Measurements from ENCODE around the gene THSD8. TPM values are rescaled to one million over a fixed set of nuclear protein-coding genes. Genes with fewer than 3 reads are reported as not detected.
"Not testable (repeated sequence)": the region's sequence is repeated elsewhere in the genome, so short reads cannot be mapped to it uniquely, and the experiment has no call there.

THSD8 gene
- total and polyA plus RNA-seq, 5 experiments from 2014 or later = 0.96 to 3.1 (median 1.0) TPM; not detected in 1

DNA sequence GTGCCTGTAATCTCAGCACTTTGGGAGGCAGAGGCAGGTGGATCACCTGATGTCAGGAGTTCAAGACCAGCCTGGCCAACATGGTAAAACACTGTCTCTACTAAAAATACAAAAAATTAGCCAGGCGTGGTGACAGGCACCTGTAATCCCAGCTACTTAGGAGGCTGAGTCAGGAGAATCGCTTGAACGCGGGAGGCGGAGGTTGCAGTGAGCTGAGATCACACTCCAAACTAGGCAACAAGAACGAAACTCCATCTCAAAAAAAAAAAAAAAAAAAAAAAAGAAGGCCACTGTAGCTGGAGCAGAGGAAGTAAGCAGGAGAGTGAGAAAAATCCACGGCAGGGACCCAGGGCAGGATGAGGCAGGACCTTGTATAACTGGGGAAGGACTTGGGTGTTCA lies 44.7 kb downstream of the THSD8 start:
- H3K36me3 Mint-ChIP-seq, H3K27ac Mint-ChIP-seq, ATAC-seq, H3K9me3 Mint-ChIP-seq, DNase-seq: not testable (repeated sequence)
- H3K27me3 Mint-ChIP-seq = peaks cover 21 to 52% (median 34%) of the 10 kb centered on the region in 5 donors
- H3K4me1 Mint-ChIP-seq = peaks cover 7 to 11% (median 9%) of the 10 kb centered on the region in 4 donors
- peak overlapping the region in 1 of 10 donors; percentile 6 for H3K4me3 Mint-ChIP-seq
- POLR2A ChIA-PET = interaction anchor here (0.6 to 2.1 kb wide), 6 partner anchors 46 to 1843 kb away, joined by 3 to 8 read pairs (median 4); no protein-coding TSS in a partner anchor

DNA sequence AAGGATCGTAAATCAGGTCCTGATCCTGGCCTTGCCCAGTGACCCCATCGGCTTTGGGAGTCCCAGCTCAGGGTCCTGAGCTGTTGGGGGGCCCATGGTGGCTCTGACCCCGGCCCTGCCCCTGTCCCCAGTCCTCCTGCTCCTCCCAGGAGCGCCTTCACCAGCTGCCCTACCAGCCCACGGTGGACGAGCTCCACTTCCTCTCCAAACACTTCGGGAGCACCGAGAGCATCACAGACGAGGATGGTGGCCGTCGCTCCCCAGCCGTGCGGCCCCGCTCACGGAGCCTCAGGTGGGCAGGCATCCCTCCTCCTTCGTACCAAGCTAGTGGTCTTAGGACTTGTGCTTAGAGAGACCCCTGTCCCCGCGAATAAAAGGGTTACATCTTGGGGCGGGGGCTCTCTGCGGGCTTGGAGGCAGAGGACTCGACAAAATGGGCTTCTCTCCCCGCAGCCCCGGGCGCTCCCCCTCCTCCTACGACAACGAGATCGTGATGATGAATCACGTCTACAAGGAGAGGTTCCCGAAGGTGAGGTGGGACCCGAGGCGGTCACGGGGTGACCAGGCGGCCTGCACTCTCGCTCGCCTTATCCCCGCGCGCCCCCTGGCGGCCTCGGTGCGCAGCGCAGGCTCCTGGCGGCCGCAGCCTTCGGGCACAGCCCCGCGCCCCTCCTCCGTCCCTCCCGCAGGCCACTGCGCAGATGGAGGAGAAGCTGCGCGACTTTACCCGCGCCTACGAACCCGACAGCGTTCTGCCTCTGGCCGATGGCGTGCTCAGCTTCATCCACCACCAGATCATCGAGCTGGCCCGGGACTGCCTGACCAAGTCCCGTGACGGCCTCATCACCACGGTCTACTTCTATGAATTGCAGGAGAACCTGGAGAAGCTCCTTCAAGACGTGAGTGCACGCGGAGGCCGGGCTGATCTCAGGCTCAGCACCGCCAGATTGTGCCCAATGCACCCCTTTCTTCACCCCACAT lies 45.6 kb downstream of the THSD8 start:
- peak overlapping the region in 1 of 10 donors; percentile 76 for H3K27ac Mint-ChIP-seq
- H3K4me1 Mint-ChIP-seq = peaks cover 3 to 7% (median 6%) of the 10 kb centered on the region in 4 donors
- H3K9me3 Mint-ChIP-seq = no peaks in the 10 kb centered on the region
- H3K36me3 Mint-ChIP-seq = peaks cover 0 to 2% (median 0%) of the 10 kb centered on the region in 3 donors
- DNase-seq = peak; percentile 56 to 85 (median 79)
- ATAC-seq = peak; percentile 94 to 98
- POLR2A ChIA-PET = interaction anchor here (0.5 to 2.1 kb wide), 10 partner anchors 15 to 1842 kb away, joined by 3 to 8 read pairs (median 4); no protein-coding TSS in a partner anchor
- H3K27me3 Mint-ChIP-seq = peaks cover 16 to 46% (median 28%) of the 10 kb centered on the region in 5 donors
- H3K4me3 Mint-ChIP-seq = peak overlapping the region in 8 of 10 donors; percentile 29 to 67 (median 50)

Small RNA genes within 50 kb of the gene (microRNA-seq; reads per million reads assigned to microRNA genes)
- not detected for gene MIR5684 (ENCODE audit: borderline microRNAs expressed)
- not detected for gene MIR6794 (ENCODE audit: borderline microRNAs expressed)

Other genes starting within 250 kb of the THSD8 start
- gene ZNF490, start 191.3 kb upstream of the THSD8 start, total RNA-seq = 10 to 100 TPM; 14.4 to 15.4 TPM
- gene ZNF490, start 191.3 kb upstream of the THSD8 start, polyA plus RNA-seq = 1 to 10 TPM; 3.7 to 6.8 (median 6.5) TPM
- 10 to 100 TPM; 46.2 to 48.0 TPM for gene ZNF791, start 191.1 kb upstream of the THSD8 start, total RNA-seq
- 10 to 100 TPM; 14.2 to 18.6 (median 17.9) TPM for gene ZNF791, start 191.1 kb upstream of the THSD8 start, polyA plus RNA-seq
- 100 to 1,000 TPM in 1 of 2 experiments, 10 to 100 TPM in 1; 87.5 to 101 TPM for gene MAN2B1, start 135.3 kb upstream of the THSD8 start, total RNA-seq
- gene MAN2B1, start 135.3 kb upstream of the THSD8 start, polyA plus RNA-seq = 10 to 100 TPM; 33.9 to 55.4 (median 34.7) TPM
- 10 to 100 TPM; 17.6 to 22.7 TPM for gene WDR83, start 135.3 kb upstream of the THSD8 start, total RNA-seq
- 10 to 100 TPM; 12.6 to 19.9 (median 12.9) TPM for gene WDR83, start 135.3 kb upstream of the THSD8 start, polyA plus RNA-seq
- gene DHPS, start 120.2 kb upstream of the THSD8 start, total RNA-seq = 100 to 1,000 TPM; 219 to 224 TPM
- gene DHPS, start 120.2 kb upstream of the THSD8 start, polyA plus RNA-seq = 100 to 1,000 TPM in 1 of 3 donors, 10 to 100 TPM in 2; 74.8 to 108 (median 88.9) TPM
- gene GNG14, start 114.1 kb upstream of the THSD8 start, total RNA-seq = not detected
- gene GNG14, start 114.1 kb upstream of the THSD8 start, polyA plus RNA-seq = not detected
- gene FBXW9, start 105.4 kb upstream of the THSD8 start, total RNA-seq = 1 to 10 TPM; 2.8 to 2.9 TPM
- gene FBXW9, start 105.4 kb upstream of the THSD8 start, polyA plus RNA-seq = 1 to 10 TPM; 4.3 to 5.7 (median 5.4) TPM
- 10 to 100 TPM; 80.5 to 81.7 TPM for gene TNPO2, start 78.1 kb upstream of the THSD8 start, total RNA-seq
- 1 to 10 TPM; 2.0 to 3.1 (median 2.6) TPM for gene TNPO2, start 78.1 kb upstream of the THSD8 start, polyA plus RNA-seq
- gene TRIR, start 67.4 kb upstream of the THSD8 start, total RNA-seq = 100 to 1,000 TPM; 197 to 220 TPM
- gene TRIR, start 67.4 kb upstream of the THSD8 start, polyA plus RNA-seq = 100 to 1,000 TPM; 181 to 206 (median 205) TPM
- gene GET3, start 64.6 kb upstream of the THSD8 start, total RNA-seq = 10 to 100 TPM; 26.7 to 30.9 TPM
- 10 to 100 TPM; 46.8 to 72.3 (median 55.7) TPM for gene GET3, start 64.6 kb upstream of the THSD8 start, polyA plus RNA-seq
- gene BEST2, start 50.3 kb upstream of the THSD8 start, total RNA-seq = not detected
- not detected for gene BEST2, start 50.3 kb upstream of the THSD8 start, polyA plus RNA-seq
- gene HOOK2, start 26.5 kb upstream of the THSD8 start, total RNA-seq = 10 to 100 TPM; 25.2 to 27.0 TPM
- 1 to 10 TPM; 3.0 to 4.3 (median 3.2) TPM for gene HOOK2, start 26.5 kb upstream of the THSD8 start, polyA plus RNA-seq
- gene JUNB, start 10.6 kb upstream of the THSD8 start, total RNA-seq = 100 to 1,000 TPM in 1 of 2 experiments, 10 to 100 TPM in 1; 99.1 to 103 TPM
- 1,000 to 10,000 TPM in 2 of 3 donors, 100 to 1,000 TPM in 1; 845 to 1,468 (median 1,203) TPM for gene JUNB, start 10.6 kb upstream of the THSD8 start, polyA plus RNA-seq
- 100 to 1,000 TPM; 108 to 112 TPM for gene PRDX2, start 269 bp upstream of the THSD8 start, total RNA-seq
- gene PRDX2, start 269 bp upstream of the THSD8 start, polyA plus RNA-seq = 100 to 1,000 TPM; 253 to 362 (median 333) TPM
- 10 to 100 TPM; 12.1 to 12.9 TPM for gene RNASEH2A, start 4.5 kb downstream of the THSD8 start, total RNA-seq
- gene RNASEH2A, start 4.5 kb downstream of the THSD8 start, polyA plus RNA-seq = 10 to 100 TPM; 16.3 to 22.6 (median 21.9) TPM
- not detected for gene RTBDN, start 32.5 kb downstream of the THSD8 start, total RNA-seq
- not detected for gene RTBDN, start 32.5 kb downstream of the THSD8 start, polyA plus RNA-seq
- 1 to 10 TPM in 1 of 2 experiments, under 1 TPM in 1; 0.26 to 1.3 TPM for gene MAST1, start 36.4 kb downstream of the THSD8 start, total RNA-seq
- gene MAST1, start 36.4 kb downstream of the THSD8 start, polyA plus RNA-seq = 1 to 10 TPM in 1 of 3 donors, under 1 TPM in 2; 0.22 to 4.4 (median 0.97) TPM
- 10 to 100 TPM; 26.2 to 27.3 TPM for gene DNASE2, start 79.4 kb downstream of the THSD8 start, total RNA-seq
- gene DNASE2, start 79.4 kb downstream of the THSD8 start, polyA plus RNA-seq = 10 to 100 TPM; 46.1 to 49.5 (median 46.2) TPM
- not detected for gene KLF1, start 85.1 kb downstream of the THSD8 start, total RNA-seq
- under 1 TPM in 1 of 3 donors, not detected in 2; 0.45 TPM for gene KLF1, start 85.1 kb downstream of the THSD8 start, polyA plus RNA-seq
- 10 to 100 TPM; 68.5 to 69.8 TPM for gene GCDH, start 89.1 kb downstream of the THSD8 start, total RNA-seq
- gene GCDH, start 89.1 kb downstream of the THSD8 start, polyA plus RNA-seq = 10 to 100 TPM; 18.0 to 20.7 (median 19.8) TPM
- gene SYCE2, start 117.2 kb downstream of the THSD8 start, total RNA-seq = 1 to 10 TPM in 1 of 2 experiments, not detected in 1; 1.8 TPM
- gene SYCE2, start 117.2 kb downstream of the THSD8 start, polyA plus RNA-seq = not detected
- gene FARSA, start 131.6 kb downstream of the THSD8 start, total RNA-seq = 10 to 100 TPM; 54.6 to 60.5 TPM
- 10 to 100 TPM; 49.8 to 87.7 (median 63.6) TPM for gene FARSA, start 131.6 kb downstream of the THSD8 start, polyA plus RNA-seq
- 100 to 1,000 TPM; 448 to 463 TPM for gene CALR, start 136.5 kb downstream of the THSD8 start, total RNA-seq
- 100 to 1,000 TPM; 135 to 190 (median 165) TPM for gene CALR, start 136.5 kb downstream of the THSD8 start, polyA plus RNA-seq
- gene RAD23A, start 143.8 kb downstream of the THSD8 start, total RNA-seq = 100 to 1,000 TPM; 117 to 125 TPM
- gene RAD23A, start 143.8 kb downstream of the THSD8 start, polyA plus RNA-seq = 100 to 1,000 TPM in 2 of 3 donors, 10 to 100 TPM in 1; 78.0 to 114 (median 102) TPM
- 10 to 100 TPM; 17.3 to 17.8 TPM for gene GADD45GIP1, start 155.2 kb downstream of the THSD8 start, total RNA-seq
- gene GADD45GIP1, start 155.2 kb downstream of the THSD8 start, polyA plus RNA-seq = 10 to 100 TPM; 59.4 to 65.1 (median 64.7) TPM
- not detected for gene DAND5, start 167.5 kb downstream of the THSD8 start, total RNA-seq
- gene DAND5, start 167.5 kb downstream of the THSD8 start, polyA plus RNA-seq = not detected
- 1 to 10 TPM; 4.9 to 8.6 TPM for gene NFIX, start 193.4 kb downstream of the THSD8 start, total RNA-seq
- 1 to 10 TPM in 1 of 3 donors, under 1 TPM in 1, not detected in 1; 0.68 to 1.5 TPM for gene NFIX, start 193.4 kb downstream of the THSD8 start, polyA plus RNA-seq